NCI-H1417 (cell line): Measurements from ENCODE around the gene LAP3.
"Not testable (repeated sequence)": the region's sequence is repeated elsewhere in the genome, so short reads cannot be mapped to it uniquely, and the experiment has no call there.

Experiments used
- DNase-seq, 3 experiments: peaks; one replicate each; lab custom pipeline; 2025; lab: John Stamatoyannopoulos, UW

LAP3 gene

GRCh38 chr4:17576932-17577664 lies at the start of gene LAP3:
Gene LAP3, plus strand, starts transcription at chr4:17577198. Its CDS starts 268 bp downstream, at chr4:17577466.
- peak; percentile 98 to 99 (median 98) for DNase-seq

DNA sequence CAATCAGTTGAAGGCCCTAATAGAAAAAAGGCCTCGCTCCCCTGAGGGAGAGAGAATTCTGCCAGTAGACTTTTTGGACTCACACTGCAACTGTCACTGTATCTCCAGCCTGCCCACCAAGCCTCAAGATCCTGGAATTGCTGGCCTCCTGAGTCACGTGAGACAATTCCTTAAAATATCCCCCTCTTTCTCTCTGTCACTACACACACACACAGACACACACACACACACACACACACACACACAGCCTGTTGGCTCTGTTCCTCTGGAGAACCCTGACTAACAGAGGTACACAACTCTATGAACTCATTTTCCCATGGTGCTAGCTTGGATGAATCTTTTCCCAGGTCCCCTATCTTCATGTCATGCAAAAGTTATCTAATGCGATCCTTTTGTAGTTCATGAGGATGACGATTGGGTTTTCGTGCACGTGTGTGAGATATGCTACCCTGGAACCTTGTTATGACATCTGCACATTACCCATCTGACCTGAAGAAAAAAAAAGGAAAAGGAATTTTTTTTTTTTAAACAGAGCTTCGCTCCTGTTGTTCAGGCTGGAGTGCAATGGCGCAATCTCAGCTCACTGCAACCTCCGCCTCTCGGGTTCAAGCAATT lies 48.3 kb upstream of the LAP3 start:
- DNase-seq = no peak

DNA sequence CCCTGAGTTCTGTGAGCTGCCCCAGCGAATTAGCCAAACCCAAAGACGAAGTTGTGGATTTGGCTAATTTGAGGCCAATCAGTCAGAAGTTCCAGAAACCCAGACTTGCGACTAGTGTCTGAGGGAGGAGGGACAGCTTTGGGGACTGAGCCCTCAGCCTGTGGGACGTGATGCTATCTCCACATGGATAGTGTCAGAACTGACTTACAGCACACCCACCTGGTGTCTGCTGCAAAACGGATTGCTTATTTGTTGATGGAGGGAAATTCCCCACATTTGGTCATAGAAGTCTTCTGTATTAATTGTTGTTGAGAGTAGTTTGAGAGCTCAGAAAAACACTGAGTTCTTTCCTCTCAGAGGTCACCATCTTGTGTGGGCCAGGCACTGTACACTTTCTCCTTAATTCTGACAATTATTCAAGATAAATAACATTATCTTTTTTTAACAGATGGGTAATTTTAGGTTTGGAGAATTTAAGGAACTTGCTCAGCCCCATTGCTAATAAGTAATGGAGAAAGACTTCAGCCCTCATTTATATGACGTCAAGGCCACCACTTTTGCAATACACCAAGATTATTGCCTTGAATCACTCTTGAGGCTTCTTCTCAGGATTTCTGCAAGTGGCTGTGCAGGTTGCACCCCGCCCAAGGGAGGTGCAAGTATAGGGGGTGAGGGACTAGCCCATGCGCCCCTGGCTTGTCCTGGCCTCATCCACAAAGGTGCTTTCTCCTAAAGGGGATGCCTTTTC lies 45.3 kb upstream of the LAP3 start:
- DNase-seq = no peak

GRCh38 chr4:17534705-17535104 lies 42.3 kb upstream of the LAP3 start:
- no peak for DNase-seq

GRCh38 chr4:17535242-17535641 lies 41.8 kb upstream of the LAP3 start:
- no peak for DNase-seq

- no peak for DNase-seq
Observed at GRCh38 chr4:17535906-17536305, 41.1 kb upstream of the LAP3 start.

DNA sequence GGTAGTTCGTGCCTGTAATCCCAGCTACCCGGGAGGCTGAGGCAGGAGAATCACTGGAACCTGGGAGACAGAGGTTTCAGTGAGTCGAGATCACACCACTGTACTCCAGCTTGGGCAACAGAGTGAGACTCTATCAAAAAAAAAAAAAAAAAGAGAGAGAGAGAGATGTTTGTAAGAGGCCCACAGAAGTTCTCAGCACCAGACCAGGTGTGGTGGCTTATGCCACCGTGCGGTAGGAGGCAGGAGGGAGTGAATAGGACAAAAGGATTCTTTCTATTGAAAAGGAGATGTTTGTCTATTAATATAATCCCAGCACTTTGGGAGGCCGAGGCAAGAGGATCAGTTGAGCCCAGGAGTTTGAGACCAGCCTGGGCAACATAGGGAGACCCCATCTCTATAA lies 39.9 kb upstream of the LAP3 start:
- not testable (repeated sequence) for DNase-seq

- DNase-seq = peak in 2 of 3 experiments; percentile 74 to 91
Observed at GRCh38 chr4:17544205-17544604, 32.8 kb upstream of the LAP3 start.

GRCh38 chr4:17544831-17545234 lies 32.2 kb upstream of the LAP3 start:
- peak in 2 of 3 experiments; percentile 65 to 94 for DNase-seq

DNA sequence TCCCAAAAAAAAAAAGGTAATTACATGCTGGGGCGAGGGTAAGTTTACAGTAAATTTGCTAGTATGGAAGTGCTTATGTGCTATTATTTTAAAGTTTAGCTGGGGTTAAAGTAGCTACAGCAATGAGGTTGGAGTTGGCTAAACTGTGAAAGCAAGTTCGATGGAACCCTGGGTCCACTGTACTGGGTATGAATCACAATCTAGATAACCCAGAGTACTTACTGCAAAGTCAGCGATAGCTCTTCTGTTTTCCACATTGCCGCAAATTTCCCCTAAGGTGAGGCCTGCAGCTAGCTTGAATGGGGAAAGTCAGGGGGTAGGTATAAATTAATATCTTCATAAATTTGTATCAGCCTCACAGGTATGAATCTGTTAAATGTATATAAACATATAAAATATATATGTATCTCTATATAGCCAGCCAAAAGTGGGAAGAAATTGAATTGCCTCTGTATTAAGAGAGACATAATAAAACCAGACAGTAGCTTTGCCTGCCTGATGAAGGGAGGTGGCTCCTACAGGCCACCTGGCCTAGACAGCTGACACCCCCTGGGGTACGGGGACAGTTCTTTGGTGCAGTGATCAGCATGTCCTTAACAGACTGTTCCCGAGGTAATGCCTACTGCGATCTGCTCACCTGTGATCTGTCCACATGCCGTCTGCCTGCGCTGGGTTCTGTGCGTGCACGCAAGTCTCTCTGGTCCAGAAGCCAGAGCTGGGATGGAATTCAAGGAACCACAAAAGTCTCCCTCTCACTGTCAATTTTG lies 31.4 kb upstream of the LAP3 start:
- peak in 2 of 3 experiments; percentile 4 to 50 for DNase-seq

DNA sequence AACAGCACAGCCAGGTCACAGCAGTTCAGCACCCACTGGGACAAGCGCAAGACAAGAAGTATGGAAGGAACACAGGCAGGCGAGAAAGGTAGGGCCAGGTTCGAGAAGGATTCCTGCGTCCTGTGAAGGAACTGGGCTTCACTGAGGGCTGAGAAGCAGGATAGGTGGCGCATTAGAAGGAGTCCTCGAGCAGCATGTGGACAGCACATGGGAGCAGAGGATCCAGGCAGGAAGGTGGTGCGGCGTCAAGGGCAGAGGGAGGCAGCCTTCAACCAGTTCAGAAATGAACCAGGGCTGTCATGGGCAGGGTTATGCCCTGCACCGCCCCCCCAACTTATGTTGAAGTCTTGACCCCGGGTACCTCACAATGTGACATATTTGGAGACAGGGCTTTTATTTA lies 30.8 kb upstream of the LAP3 start:
- no peak for DNase-seq

DNA sequence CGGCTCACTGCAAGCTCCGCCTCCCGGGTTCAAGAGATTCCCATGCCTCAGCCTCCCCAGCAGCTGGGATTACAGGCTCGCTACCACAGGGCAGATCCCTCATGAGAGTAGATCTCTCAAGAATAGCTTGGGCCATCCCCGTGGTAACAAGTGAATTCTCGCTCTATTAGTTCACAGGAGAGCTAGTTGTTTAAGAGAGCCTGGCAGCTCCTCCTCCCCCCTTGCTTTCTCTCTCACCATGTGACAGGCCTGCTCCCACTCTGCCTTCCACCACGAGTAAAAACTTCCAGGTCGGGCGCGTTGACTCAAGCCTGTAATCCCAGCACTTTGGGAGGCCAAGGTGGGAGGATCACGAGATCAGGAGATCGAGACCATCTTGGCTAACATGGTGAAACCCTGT lies 30.3 kb upstream of the LAP3 start:
- no peak for DNase-seq

GRCh38 chr4:17550549-17550948 lies 26.4 kb upstream of the LAP3 start:
- DNase-seq = no peak

GRCh38 chr4:17552427-17552826 lies 24.6 kb upstream of the LAP3 start:
- DNase-seq = no peak

DNA sequence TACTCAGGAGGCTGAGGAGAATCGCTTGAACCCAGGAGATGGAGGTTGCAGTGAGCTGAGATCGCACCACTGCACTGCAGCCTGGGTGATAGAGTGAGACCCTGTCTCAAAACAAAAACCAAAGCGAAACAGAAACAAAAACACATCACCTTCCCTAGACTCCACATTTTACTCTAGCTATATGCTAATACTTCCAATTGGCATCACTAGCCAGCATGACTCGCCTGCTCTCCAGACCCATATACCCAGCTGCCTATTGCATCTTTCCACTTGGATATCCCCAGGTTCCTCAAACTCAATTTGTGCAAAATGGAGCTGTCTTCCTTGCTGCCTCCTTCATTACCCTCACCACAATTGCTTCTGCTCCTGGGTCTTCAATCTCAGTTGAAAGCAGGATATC lies 22.4 kb upstream of the LAP3 start:
- DNase-seq = no peak

DNA sequence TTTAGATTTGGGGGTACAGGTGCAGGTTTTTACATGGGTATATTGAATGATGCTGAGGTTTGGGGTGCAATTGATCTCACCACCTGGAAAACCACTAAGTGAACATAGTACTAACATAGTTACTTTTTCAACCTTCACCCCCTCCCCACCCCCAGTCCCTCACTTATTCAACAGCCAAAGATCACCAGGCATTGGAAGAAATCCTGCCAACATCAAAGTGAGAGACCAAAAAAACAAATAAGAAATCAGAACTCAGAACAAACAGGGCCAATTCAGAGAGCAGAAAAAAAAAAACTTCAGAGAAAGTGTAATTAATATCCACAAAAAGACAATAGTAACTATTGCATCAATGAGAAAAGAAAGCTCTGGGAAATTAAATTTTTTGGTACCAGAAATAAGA lies 20.5 kb upstream of the LAP3 start:
- no peak for DNase-seq

DNA sequence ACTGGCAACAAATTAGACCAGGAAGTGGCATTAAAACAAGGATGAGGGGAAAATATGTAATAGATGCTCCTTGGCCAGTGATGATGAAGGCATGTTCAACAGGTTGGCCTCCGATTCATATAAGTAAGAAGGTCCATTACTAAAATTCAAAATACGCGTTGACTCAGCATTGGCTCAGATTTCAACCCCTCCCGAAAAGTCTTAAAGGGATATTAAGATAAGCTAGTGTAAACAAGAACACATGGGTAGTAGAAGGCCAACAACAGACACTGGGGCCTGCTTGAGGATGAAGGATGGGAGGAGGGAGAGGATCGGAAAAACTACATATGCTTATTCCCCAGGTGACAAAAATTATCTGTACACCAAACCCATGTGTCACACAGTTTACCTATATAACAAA lies 19.1 kb upstream of the LAP3 start:
- no peak for DNase-seq

- DNase-seq = peak in 1 of 3 experiments; percentile 15
Observed at GRCh38 chr4:17558941-17559708, 17.9 kb upstream of the LAP3 start.

DNA sequence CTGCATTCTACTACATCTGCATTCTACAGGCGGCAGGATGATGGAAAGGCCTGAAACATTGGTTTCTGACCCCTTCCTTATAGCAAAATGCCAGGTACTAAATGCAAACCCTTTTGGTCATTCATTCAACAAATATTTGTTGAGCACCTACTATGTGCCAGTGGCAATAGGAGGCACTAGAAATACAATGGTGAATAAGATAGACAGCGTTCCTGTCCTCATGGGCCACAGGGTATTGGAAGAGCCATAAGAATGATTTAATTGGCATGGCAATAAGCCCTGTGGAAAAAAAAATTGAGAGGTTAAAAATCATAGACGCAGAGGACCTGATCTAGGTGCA lies 17.3 kb upstream of the LAP3 start:
- no peak for DNase-seq

DNA sequence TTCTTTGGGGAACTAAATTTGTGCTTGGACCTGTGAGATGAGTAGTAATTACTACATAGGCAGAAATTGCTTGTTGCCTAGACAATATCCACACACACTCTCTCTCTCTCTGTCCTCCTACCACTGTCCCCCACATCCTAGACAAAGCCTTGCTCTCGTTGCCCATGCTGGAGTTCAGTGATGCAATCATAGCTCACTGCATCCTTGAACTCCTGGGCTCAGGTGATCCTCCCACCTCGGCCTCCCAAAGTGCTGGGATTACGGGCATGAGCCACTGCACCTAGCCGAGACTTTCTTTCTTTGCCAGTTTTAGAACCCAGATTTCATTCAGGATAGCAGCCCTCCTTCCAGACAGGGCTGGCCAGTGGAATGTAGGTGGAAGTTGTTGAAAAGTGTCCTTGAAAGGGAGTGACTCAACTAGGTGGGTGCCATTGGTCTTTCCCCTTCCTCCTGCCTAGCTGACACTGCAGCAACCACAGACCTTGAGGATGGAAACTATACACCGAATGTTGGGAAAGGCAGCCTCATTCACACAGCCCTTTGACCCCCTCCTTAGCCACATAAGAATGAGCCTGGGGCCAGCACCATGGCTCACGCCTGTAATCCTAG lies 16.8 kb upstream of the LAP3 start:
- no peak for DNase-seq
